Stimulated activated CD4-positive, alpha-beta T cell treated with anti-CD3 and anti-CD28 coated beads, TNF-alpha, amount 100 ng/mL, for 1 hour (primary cell): ENCODE measurements around the gene MYOCOS.

Experiments
- DNase-seq, 3 donors: peaks; one replicate each; pipeline ENCODE4 v3.0.0-alpha.2; 2020; ENCODE audit warnings: low read depth in 3 of 3, low spot score in 1 of 3

MYOCOS gene

GRCh38 chr1:171623651-171624331 lies 1.7 kb downstream of the MYOCOS start:
- DNase-seq = no peak

DNA sequence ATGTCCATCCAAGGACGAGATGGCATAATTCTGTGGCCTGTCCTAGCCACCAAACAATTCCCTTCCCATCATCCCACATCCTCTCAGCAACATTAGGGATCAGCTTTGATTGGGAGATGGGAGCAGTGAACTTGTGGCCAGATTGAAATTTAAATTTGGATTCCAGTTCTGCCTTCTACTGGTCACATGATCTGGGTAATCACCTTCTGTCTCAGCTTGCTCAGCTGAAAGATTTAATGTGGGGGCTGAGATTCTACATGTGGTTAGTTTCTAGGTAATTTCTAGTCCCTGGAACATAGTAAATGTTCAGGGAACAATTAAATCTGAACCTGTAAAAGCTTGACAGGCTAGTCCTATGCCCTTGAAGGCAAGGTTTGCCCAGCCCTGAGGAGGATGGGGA lies 3.2 kb downstream of the MYOCOS start:
- DNase-seq = no peak

DNA sequence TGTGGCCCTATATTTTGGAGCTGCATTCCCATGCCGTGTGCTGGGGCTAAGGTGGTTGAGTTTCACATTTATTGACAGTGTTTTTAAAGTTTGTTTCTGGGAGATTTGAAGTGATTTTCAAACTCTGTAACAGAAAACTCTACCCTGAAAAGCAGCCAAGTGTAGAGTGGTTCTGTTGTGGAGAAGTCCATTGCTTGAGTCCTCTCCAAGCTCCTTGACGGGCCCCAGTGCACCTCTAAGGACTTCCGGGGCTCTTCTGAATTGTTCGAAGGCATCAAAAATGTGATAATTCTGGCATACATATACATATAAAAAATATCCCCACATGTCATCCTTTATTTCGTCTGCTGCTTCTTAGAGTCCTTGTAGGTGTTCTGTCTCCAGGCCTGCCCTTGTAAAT lies 5.0 kb downstream of the MYOCOS start:
- DNase-seq = no peak

DNA sequence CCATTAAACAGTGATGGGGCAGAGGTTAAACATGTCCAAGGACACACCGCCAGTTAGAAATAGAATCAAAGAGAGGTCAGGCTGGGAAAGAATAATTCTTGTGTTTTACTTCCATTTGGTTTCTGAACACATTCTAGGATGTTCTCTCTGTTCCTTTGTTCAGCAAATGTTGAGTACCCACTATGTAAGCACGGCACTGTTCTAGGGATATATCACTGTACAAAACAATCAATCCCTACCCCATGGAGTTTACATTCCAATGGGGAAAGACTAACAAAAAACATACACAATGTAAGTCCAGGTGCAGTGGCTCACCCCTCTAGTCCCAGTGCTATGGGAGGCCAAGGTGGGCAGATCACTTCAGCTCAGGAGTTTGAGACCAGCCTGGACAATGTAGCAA lies 6.2 kb downstream of the MYOCOS start:
- no peak for DNase-seq

DNA sequence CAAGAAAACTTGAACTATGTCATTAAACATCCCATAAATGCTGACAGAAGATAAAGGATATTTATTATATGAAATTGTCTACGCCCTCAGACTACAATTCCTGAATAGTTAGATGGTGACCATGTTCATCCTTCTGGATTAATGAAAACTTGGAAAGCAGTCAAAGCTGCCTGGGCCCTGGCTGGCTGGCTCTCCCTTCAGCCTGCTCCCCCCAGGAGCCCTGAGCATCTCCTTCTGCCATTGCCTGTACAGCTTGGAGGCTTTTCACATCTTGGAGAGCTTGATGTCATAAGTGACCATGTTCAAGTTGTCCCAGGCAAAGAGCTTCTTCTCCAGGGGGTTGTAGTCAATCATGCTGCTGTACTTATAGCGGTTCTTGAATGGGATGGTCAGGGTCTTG lies 13.6 kb downstream of the MYOCOS start:
- DNase-seq = no peak

- no peak for DNase-seq
Observed at GRCh38 chr1:171636141-171636540, 14.1 kb downstream of the MYOCOS start.

DNA sequence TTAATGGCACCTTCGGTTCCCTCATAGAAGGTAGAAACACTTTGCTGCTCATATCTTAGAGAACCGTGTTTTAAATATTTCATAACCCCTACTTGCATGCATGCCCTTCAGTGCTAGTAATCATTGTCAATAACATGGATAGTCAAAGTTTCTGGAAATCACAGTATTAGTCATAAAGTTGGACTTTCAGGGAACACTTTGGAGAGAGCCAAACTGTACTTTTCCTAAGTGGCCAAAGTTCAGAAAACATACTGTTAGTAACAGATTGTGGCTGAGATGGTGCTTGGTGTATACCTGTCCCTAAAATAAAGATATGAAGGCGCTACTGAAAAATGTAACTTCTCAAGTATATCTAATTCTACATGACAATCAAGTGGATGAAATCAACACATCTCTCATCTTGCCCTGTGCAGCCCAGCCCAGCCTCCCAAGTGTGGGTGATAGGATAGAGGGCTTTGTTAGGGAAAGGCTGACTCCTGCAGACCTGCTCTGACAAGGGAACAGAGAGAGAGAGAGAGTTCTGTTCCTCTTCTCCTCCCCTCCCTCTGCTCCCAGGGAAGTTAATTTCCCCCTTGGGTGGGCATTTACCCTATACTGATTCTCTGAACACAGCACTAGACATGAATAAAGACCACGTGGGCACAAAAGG lies 16.0 kb downstream of the MYOCOS start:
- DNase-seq = no peak

DNA sequence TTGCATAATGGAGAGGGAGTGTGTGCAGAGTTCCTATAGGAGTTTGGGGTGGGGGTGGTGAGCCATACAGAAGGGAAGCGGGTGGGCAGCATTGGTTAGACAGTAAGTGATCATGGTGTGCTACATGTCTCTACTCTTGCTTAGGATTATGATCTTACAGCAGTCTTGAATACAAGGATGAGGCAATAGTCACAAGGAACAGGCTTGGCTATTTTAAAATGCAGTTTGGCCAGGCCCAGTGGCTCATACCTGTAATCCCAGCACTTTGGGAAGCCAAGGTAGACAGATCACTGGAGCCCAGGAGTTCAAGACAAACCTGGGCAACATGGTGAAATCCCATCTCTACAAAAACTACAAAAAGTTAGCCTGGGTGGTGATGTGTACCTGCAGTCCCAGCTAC lies 18.2 kb downstream of the MYOCOS start:
- DNase-seq = no peak

DNA sequence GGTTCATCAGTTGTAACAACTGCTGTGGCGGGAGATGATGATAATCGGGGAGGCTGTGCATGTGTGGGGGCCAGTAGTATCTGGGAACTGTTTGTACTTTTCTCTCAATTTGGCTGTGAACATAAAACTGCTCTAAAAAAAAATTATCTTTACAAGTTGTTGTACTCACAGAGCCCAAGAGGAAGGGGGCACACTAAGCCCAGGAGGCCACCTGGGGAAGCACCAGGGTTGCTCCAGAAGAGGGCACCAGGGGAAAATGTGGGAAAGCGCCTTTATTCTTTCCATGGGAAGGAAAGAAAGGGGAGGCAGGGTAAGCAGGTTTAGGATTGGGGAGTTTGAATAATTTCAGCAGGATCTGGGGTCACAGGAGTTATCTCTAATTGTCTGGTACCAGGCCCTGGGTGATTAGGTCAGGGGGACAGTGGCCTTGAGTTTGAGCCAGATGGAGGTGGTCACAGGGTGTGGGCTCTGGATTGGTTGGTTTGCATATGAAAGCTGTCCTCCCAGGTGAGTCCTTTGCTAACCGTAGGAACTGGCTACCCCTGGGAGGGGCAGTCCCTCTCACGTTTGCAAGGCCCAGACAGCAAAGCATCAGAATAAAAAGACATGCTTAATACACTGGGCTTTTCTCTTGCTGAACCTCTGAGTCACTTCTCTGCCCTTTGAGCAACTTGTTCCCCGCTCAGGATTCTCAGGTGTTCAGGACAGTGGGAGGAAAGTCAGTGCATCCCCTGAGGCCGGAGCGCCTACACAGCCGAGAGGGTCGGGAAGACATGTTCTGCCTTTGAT lies 19.2 kb downstream of the MYOCOS start:
- DNase-seq = no peak

- no peak for DNase-seq
Observed at GRCh38 chr1:171642197-171642596, 20.2 kb downstream of the MYOCOS start.

GRCh38 chr1:171643156-171643555 lies 21.1 kb downstream of the MYOCOS start:
- no peak for DNase-seq

GRCh38 chr1:171644805-171645483 lies 22.9 kb downstream of the MYOCOS start:
- peak; percentile 21 to 33 (median 29) for DNase-seq

- DNase-seq = no peak
Observed at GRCh38 chr1:171645553-171646248, 23.7 kb downstream of the MYOCOS start.

DNA sequence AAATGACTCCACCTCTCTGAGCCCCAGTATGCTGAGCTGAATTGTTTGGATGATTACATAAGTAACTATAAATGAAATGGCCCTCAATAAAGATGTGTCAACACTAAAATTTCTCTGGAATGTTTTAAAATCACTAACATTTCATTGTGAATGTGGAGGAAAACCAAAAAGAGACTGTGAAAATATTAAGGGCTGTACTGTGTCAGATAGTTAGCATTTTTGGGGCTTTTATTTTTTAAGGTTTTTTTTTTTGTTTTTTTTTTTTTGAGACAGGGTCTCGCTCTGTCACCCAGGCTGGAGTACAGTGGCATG lies 24.2 kb downstream of the MYOCOS start:
- no peak for DNase-seq

DNA sequence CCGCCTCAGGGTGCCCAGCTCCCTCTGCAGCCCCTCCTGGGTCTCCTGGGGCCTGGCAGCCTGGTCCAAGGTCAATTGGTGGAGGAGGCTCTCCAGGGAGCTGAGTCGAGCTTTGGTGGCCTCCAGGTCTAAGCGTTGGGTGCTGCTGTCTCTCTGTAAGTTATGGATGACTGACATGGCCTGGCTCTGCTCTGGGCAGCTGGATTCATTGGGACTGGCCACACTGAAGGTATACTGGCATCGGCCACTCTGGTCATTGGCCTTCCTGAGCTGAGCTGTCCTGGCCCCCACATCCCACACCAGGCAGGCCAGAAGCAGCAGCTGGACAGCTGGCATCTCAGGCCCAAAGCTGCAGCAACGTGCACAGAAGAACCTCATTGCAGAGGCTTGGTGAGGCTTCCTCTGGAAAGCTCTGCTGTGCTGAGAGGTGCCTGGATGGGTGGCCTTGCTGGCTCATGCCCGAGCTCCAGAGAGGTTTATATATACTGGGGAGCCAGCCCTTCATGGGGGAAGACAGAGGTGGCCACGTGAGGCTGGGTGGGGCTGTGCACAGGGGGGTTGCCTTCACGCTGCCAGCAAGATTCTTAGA lies 30.3 kb downstream of the MYOCOS start, which contains the start of gene MYOC:
Gene MYOC, minus strand, starts transcription at position 455 of the 589 bp plus-strand sequence. Its CDS starts 77 bp downstream, at position 378.
- DNase-seq = no peak

DNA sequence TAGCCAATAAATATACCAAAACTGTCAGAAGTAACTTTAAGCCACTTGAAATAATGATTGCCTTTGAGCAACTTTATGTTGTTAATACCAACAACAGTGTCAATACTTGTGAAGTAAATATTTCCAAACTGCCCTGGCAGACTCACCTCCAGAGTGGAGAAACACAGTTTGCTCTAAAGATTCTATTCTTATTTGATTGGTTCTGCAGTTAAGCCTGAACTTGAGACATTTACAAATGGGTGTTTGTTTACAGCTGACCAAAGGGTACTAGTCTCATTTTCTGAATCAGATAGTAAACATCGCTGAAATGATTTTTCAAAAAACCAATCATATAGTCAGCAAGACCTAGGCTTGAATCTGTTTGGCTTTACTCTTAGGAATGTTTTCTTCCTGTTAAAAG lies 31.8 kb downstream of the MYOCOS start:
- DNase-seq = no peak

DNA sequence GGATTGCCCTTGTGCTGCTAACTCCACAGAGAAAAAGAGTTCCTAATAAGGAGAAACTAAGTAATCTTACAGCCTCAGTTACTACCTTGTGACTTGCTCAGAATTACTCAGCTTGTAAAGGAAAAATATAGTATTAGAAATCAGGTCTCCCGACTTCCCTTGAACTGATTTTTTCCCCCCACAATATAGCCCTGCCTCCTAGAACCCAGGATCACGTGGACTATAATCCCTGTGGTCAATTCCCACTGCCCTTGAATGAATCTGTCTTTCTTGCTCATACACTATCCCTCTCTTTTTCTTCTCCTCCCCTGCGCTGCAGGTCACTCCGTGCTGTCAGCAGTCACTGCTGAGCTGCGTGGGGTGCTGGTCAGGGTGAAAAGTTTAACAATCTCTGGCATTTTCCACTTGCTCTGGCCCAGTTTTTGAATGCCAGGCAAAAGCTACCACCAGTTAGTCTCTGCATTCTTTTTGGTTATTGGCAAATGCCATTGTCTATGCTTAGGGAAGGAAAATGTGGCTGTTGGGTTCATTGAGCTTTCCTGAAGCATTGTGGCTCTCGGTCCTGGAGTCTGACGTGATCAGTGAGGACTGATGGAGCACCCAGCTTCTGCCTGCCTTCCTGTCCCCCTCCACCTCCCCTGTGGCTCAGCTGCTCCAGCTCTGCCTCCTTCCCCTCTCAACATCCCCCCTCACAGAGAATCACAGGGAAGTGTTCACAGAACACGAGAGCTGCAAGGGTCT lies 32.3 kb downstream of the MYOCOS start:
- no peak for DNase-seq

- peak; percentile 5 to 62 (median 23) for DNase-seq
Observed at GRCh38 chr1:171654942-171655745, 33.1 kb downstream of the MYOCOS start.

DNA sequence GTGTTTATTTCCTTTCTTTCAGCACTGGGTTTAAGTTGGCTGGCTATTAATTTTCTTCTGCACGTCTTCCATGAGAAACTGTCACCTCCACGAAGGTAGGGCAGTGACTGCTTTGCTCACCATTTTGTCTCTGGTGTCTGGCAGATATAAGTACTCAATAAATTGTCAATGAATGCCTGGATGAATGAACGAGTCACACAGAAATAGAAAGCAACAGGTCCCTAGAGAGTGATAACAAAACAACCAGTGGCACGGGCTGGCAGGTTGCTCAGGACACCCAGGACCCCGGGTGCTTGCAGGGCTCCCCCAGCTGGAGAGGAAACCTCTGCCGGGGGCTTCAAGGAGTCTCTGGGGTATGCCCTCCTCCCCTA lies 33.7 kb downstream of the MYOCOS start:
- no peak for DNase-seq
